ENCODE data around the gene S100A14.

S100A14 gene

DNA sequence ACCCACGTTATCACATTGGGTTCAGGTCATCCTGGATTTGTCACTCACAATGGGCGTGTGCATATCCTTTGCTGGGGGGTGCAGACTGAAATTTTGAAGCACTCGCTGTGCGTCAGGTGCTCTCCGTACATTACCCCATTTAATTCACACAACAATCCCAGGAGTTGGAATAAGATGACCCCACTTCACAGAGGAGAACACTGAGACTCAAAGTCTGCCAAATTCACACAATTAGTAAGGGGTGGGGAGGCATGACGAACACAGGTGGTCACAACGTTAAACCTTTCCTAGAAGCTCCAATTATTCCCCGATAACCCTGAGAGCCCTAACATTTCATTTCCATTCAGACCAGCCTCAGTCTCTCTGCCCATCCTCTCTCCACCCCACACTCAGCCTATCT lies 46.7 kb downstream of the S100A14 start:
- no peaks in the 10 kb centered on the region for H3K27me3 ChIP-seq
- no peaks in the 10 kb centered on the region for H3K9me3 ChIP-seq
- H3K4me3 ChIP-seq (ENCODE audit: low read depth in 1 of 2, low read length in 1 of 2), result no peak overlapping the region
- H3K36me3 ChIP-seq, result no peaks in the 10 kb centered on the region
- peaks cover 67 to 69% of the 10 kb centered on the region in 2 experiments for H3K4me1 ChIP-seq (ENCODE audit: control insufficient read depth in 1 of 2, insufficient read depth in 1 of 2, low read depth in 1 of 2, low read length in 1 of 2)
- H3K27ac ChIP-seq, result no peak overlapping the region
- TF ChIP-seq, protein P1, sequence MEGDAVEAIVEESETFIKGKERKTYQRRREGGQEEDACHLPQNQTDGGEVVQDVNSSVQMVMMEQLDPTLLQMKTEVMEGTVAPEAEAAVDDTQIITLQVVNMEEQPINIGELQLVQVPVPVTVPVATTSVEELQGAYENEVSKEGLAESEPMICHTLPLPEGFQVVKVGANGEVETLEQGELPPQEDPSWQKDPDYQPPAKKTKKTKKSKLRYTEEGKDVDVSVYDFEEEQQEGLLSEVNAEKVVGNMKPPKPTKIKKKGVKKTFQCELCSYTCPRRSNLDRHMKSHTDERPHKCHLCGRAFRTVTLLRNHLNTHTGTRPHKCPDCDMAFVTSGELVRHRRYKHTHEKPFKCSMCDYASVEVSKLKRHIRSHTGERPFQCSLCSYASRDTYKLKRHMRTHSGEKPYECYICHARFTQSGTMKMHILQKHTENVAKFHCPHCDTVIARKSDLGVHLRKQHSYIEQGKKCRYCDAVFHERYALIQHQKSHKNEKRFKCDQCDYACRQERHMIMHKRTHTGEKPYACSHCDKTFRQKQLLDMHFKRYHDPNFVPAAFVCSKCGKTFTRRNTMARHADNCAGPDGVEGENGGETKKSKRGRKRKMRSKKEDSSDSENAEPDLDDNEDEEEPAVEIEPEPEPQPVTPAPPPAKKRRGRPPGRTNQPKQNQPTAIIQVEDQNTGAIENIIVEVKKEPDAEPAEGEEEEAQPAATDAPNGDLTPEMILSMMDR (IDR thresholded peaks at IDR 0.05), result no peak

DNA sequence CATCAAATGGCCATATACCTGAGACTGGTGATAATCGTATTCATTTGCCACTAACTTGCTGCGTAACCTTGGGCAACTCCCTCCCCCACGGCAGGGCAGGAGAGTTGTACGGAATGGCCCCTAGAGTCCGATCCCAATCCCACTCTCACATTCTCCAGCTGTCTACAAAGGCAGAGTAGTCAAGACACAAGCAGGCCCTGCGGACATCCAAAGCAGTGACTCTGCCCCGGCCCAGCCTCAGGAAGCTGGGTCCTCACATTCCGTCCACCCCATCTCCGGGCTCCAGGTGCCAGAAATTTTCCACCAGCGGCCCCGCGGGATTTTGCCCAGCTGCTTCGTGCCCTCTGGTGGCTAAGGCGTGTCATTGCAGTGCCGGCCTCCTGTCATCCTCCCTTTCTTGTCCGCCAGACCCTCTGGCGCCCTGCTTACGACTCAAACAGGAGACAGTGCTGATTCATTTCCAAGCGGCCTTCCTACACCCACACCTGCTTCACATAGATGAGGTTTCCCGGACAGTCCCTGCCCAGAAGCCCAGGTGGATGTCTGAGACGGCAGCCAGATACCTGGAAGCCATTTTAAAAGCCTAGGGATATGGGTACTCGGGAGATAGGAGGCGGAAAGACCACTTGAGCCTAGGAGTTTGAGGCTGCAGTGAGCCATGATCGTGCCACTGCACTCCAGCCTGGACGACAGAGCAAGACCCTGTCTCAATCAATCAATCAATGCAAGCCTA lies 47.6 kb downstream of the S100A14 start:
- Histone ChIP-seq H3K27ac (peak overlapping the region; percentile 98), H3K4me1 (ENCODE audit: control insufficient read depth in 1 of 2, insufficient read depth in 1 of 2, low read depth in 1 of 2, low read length in 1 of 2) (peaks cover 61 to 62% of the 10 kb centered on the region in 2 experiments)

DNA sequence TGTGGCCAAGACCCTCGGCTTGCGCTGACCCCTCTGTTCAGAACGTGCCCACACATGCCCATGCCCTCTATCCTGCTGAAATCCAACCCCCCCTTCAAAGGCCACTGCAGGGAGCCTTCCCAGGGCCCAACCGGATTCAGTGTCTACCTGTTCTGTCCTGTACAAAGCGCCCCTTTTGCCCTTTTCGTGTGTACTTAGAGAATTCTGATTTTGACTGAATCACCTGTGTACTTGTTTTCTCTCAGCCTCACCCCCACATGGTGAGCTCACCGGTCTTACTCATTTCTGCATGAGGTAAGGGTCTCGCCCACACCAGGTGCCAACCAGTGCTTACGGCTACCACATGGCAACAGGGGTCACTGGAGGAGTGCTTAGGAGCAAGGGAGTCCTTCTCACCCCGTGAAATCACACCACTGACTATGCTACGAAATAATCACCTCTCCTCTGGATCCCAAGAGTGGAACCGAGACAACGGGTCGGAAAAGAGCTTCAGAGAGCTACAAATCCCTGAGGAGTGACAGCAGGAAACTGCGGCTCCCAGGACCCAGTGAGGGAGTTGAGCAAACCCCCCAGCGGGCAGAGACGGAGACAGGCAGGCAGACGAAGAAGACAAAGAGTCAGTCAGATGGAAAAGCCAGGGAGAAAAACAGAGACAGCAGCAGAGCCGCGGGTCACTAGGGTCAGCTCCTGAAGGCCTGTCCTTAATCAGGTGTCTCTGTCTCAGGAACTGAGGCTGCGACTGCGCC lies 48.3 kb downstream of the S100A14 start:
- Histone ChIP-seq H3K36me3 (no peaks in the 10 kb centered on the region), H3K27ac (peak overlapping the region; percentile 98), H3K27me3 (no peaks in the 10 kb centered on the region), H3K4me3 (ENCODE audit: low read depth in 1 of 2, low read length in 1 of 2) (peak overlapping the region in 1 of 2 experiments; percentile 40), H3K4me1 (ENCODE audit: control insufficient read depth in 1 of 2, insufficient read depth in 1 of 2, low read depth in 1 of 2, low read length in 1 of 2) (peaks cover 54% of the 10 kb centered on the region in 2 experiments), H3K9me3 (no peaks in the 10 kb centered on the region)
- TF ChIP-seq, protein P1 (IDR thresholded peaks at IDR 0.05), result no peak

More for the DNA sequence above, 47.6 kb downstream of the S100A14 start:
- Histone ChIP-seq H3K9me3 (no peaks in the 10 kb centered on the region), H3K4me3 (ENCODE audit: low read depth in 1 of 2, low read length in 1 of 2) (peak overlapping the region; percentile 40 to 45), H3K27me3 (no peaks in the 10 kb centered on the region), H3K36me3 (no peaks in the 10 kb centered on the region)
- TF ChIP-seq, protein P1 (IDR thresholded peaks at IDR 0.05), result peak; percentile 99

DNA sequence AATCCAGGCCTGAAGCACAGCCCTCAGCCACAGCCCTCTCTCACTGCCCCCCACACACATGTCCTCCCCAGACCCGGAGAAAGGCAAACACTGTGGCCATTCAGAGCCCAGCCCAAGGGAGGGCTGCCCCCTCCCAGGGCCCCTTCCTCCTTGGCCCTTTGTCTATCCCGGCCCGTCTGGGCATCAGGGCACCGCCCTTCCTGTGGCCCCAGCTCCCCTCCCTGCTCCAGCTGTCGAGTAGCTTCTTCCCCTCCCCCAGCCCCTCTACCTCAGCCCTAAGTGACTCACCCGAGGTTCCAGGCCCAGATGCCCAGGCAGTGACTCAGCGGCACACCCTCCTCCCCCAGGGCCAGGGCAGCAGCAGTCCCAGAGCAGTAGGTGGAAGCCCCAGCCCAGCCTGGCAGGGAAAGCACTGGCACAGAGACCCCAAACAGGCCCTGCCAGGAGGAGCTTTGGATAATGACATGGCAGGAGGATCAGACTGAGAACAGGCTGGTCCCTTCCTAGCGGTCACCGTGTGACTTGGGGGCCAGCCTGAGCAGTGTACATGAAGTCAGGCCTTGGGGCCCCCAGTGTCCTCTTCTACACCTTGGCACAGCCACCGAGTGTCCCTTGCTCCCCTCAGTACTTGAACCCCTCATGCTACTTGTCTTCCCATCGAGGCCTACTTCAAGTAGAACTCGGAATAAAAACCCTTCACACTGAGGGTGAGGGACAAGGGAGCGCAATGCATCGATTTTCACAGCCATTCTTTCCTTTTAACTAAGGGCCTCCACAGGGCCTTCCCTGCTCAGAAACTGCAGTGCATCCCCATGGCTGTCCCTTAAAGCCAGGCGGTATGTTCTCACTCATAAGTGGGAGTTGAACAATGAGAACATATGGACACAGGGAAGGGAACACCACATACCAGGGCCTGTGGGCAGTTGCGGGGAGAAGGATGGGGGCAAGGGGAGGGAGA lies 49.4 kb downstream of the S100A14 start:
- Histone ChIP-seq H3K4me3 (ENCODE audit: low read depth in 1 of 2, low read length in 1 of 2) (peak overlapping the region; percentile 47 to 54), H3K9me3 (no peaks in the 10 kb centered on the region), H3K27ac (peak overlapping the region; percentile 98), H3K4me1 (ENCODE audit: control insufficient read depth in 1 of 2, insufficient read depth in 1 of 2, low read depth in 1 of 2, low read length in 1 of 2) (peaks cover 43% of the 10 kb centered on the region in 2 experiments), H3K36me3 (no peaks in the 10 kb centered on the region), H3K27me3 (no peaks in the 10 kb centered on the region)
- TF ChIP-seq, protein P1 (IDR thresholded peaks at IDR 0.05), result peak; percentile 17

Data from neutrophil (primary cell).